Ishikawa (cell line): ENCODE measurements around the gene SPAG8.

Experiments used
- CEBPB ChIP-seq: IDR thresholded peaks from 2 replicates; pipeline ENCODE4 v1.6.1; 2012
- CREB1 ChIP-seq: IDR thresholded peaks from 2 replicates; pipeline ENCODE4 v1.6.1; 2012; ENCODE audit warnings: low read depth
- EGR1 ChIP-seq: IDR thresholded peaks from 2 replicates; pipeline ENCODE4 v1.6.1; 2012
- EP300 ChIP-seq: IDR thresholded peaks from 2 replicates; pipeline ENCODE4 v1.6.1; 2012; ENCODE audit warnings: borderline replicate concordance
- FOXM1 ChIP-seq: IDR thresholded peaks from 2 replicates; pipeline ENCODE4 v1.6.1; 2012; ENCODE audit warnings: low read depth, borderline replicate concordance
- RAD21 ChIP-seq: IDR thresholded peaks from 2 replicates; pipeline ENCODE4 v1.6.1; 2012; ENCODE audit warnings: low read depth
- TEAD4 ChIP-seq: IDR thresholded peaks from 2 replicates; pipeline ENCODE4 v1.6.1; 2012
- YY1 ChIP-seq: IDR thresholded peaks from 2 replicates; pipeline ENCODE4 v1.6.1; 2012; ENCODE audit warnings: low read depth
- TF ChIP-seq, protein P1 (sequence below): IDR thresholded peaks from 2 replicates; pipeline ENCODE4 v1.6.1; 2012; ENCODE audit warnings: low read depth, mild to moderate bottlenecking
- TF ChIP-seq, protein P2 (sequence below): IDR thresholded peaks from 2 replicates; pipeline ENCODE4 v1.6.1; 2012

DNA sequence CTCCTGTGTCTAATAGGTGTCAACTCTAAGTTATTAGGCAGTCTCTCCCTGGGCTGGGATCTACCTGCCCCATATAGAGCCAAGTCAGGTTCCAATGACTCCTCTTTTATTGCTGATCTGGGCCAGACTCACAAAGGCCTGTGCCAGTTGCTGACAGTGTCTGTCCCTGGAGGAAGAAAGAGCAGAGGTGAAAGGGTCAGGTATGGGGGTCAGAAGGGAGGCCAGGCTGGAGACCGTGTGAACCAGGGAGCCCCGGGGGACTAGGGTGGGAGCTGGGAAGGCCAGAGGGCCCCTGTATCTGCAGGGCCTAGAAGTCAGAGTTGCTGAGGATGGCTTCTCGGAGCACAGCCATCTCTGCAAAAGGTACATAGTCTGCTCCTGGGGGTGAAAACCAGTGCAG is 6.3 kb upstream of the SPAG8 start:
- TF ChIP-seq, protein P1, sequence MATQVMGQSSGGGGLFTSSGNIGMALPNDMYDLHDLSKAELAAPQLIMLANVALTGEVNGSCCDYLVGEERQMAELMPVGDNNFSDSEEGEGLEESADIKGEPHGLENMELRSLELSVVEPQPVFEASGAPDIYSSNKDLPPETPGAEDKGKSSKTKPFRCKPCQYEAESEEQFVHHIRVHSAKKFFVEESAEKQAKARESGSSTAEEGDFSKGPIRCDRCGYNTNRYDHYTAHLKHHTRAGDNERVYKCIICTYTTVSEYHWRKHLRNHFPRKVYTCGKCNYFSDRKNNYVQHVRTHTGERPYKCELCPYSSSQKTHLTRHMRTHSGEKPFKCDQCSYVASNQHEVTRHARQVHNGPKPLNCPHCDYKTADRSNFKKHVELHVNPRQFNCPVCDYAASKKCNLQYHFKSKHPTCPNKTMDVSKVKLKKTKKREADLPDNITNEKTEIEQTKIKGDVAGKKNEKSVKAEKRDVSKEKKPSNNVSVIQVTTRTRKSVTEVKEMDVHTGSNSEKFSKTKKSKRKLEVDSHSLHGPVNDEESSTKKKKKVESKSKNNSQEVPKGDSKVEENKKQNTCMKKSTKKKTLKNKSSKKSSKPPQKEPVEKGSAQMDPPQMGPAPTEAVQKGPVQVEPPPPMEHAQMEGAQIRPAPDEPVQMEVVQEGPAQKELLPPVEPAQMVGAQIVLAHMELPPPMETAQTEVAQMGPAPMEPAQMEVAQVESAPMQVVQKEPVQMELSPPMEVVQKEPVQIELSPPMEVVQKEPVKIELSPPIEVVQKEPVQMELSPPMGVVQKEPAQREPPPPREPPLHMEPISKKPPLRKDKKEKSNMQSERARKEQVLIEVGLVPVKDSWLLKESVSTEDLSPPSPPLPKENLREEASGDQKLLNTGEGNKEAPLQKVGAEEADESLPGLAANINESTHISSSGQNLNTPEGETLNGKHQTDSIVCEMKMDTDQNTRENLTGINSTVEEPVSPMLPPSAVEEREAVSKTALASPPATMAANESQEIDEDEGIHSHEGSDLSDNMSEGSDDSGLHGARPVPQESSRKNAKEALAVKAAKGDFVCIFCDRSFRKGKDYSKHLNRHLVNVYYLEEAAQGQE = no peak
- no peak for TF ChIP-seq EGR1
- TF ChIP-seq CREB1 = no peak
- TF ChIP-seq, protein P2, sequence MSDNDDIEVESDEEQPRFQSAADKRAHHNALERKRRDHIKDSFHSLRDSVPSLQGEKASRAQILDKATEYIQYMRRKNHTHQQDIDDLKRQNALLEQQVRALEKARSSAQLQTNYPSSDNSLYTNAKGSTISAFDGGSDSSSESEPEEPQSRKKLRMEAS = no peak
- TF ChIP-seq RAD21 = no peak
- no peak for TF ChIP-seq EP300
- TF ChIP-seq YY1 = no peak
- no peak for TF ChIP-seq TEAD4
- no peak for TF ChIP-seq FOXM1
- no peak for TF ChIP-seq CEBPB
